HL-60 (cell line): Measurements from ENCODE around the gene KCNQ1OT1.

Experiments used
- DNase-seq, 2 experiments: peaks; one replicate each; pipeline ENCODE4 v3.0.0-alpha.2; 2010 to 2020; ENCODE audit warnings: low read depth in 1 of 2, low spot score in 1 of 2
- H3K27ac ChIP-seq: fragments of 250-450 bp; sonication (Bioruptor Pico); replicated peaks from 2 replicates; pipeline ENCODE4 v1.5.1; 2020; ENCODE audit warnings: mild to moderate bottlenecking, moderate library complexity
- H3K27me3 ChIP-seq: fragments of 250-450 bp; sonication (Bioruptor Pico); 2 replicates; pipeline ENCODE4 v1.5.1; 2021; ENCODE audit warnings: mild to moderate bottlenecking, moderate library complexity; ENCODE audit not compliant: insufficient read depth, poor library complexity, severe bottlenecking
- H3K4me3 ChIP-seq: replicated peaks from 2 replicates; pipeline ENCODE4 v1.5.1; 2011; ENCODE audit warnings: mild to moderate bottlenecking, control low read depth, low read length; ENCODE audit not compliant: insufficient read depth
- CTCF ChIP-seq: IDR thresholded peaks from one replicate; pipeline ENCODE4 v1.5.1; 2011; ENCODE audit warnings: low read length, control low read depth, inconsistent platforms; ENCODE audit not compliant: insufficient read depth
- GABPA ChIP-seq: IDR thresholded peaks from 2 replicates; pipeline ENCODE4 v1.6.1; 2012; ENCODE audit warnings: low read depth
- POLR2AphosphoS5 ChIP-seq: IDR thresholded peaks from 2 replicates; pipeline ENCODE4 v1.6.1; 2012; ENCODE audit warnings: low read depth
- REST ChIP-seq: IDR thresholded peaks from 2 replicates; pipeline ENCODE4 v1.6.1; 2012; ENCODE audit warnings: low read depth; ENCODE audit not compliant: insufficient replicate concordance
- SPI1 ChIP-seq: IDR thresholded peaks from 2 replicates; pipeline ENCODE4 v1.6.1; 2012; ENCODE audit warnings: low read depth, mild to moderate bottlenecking, borderline replicate concordance

The KCNQ1OT1 gene

GRCh38 chr11:2721210-2721916, 21.6 kb upstream of the KCNQ1OT1 start:
- TF ChIP-seq CTCF (no peak), POLR2AphosphoS5 (no peak), GABPA (no peak), SPI1 (no peak), REST (no peak)
- no peaks in the 10 kb centered on the region for H3K27me3 ChIP-seq
- no peak overlapping the region for H3K4me3 ChIP-seq
- no peak for DNase-seq
- no peak overlapping the region for H3K27ac ChIP-seq

GRCh38 chr11:2719831-2720590, 20.2 kb upstream of the KCNQ1OT1 start:
- TF ChIP-seq REST: no peak
- TF ChIP-seq POLR2AphosphoS5: no peak
- TF ChIP-seq GABPA: no peak
- no peak for TF ChIP-seq SPI1
- TF ChIP-seq CTCF: no peak
- Histone ChIP-seq H3K4me3 (no peak overlapping the region), H3K27ac (no peak overlapping the region), H3K27me3 (no peaks in the 10 kb centered on the region)
- DNase-seq: no peak

- H3K27me3 ChIP-seq: no peaks in the 10 kb centered on the region
- no peak for TF ChIP-seq REST
- TF ChIP-seq POLR2AphosphoS5: no peak
- no peak for TF ChIP-seq SPI1
- TF ChIP-seq CTCF: no peak
- no peak for TF ChIP-seq GABPA
These were observed 19.1 kb upstream of the KCNQ1OT1 start for GRCh38 chr11:2718817-2719438.

More at GRCh38 chr11:2718817-2719438, 19.1 kb upstream of the KCNQ1OT1 start:
- no peak overlapping the region for H3K27ac ChIP-seq
- H3K4me3 ChIP-seq: no peak overlapping the region
- no peak for DNase-seq
